Measurements from ENCODE around the gene ACBD6. TPM values are rescaled to one million over a fixed set of nuclear protein-coding genes. Genes with fewer than 3 reads are reported as not detected.
"Not testable (repeated sequence)": the region's sequence is repeated elsewhere in the genome, so short reads cannot be mapped to it uniquely, and the experiment has no call there.

Gene ACBD6
- total RNA-seq, 1 donor from 2014 or later: 80.5 TPM

GRCh38 chr1:180428782-180429695 is 73.3 kb downstream of the ACBD6 start:
- Mint-ChIP-seq H3K27ac (no peak overlapping the region), H3K4me1 (peaks cover 33% of the 10 kb centered on the region), H3K27me3 (ENCODE audit: low read depth) (no peaks in the 10 kb centered on the region), H3K4me3 (no peak overlapping the region), H3K36me3 (peaks cover 14% of the 10 kb centered on the region), H3K9me3 (peaks cover 19% of the 10 kb centered on the region)
- no peak for TF ChIP-seq CTCF (IDR thresholded peaks at IDR 0.05; ENCODE audit: unreplicated experiment)
- DNase-seq (ENCODE audit: low spot score in 2 of 2, unreplicated experiment in 2 of 2): no peak

GRCh38 chr1:180425952-180426351 is 76.4 kb downstream of the ACBD6 start:
- no peaks in the 10 kb centered on the region for H3K27me3 Mint-ChIP-seq (ENCODE audit: low read depth)
- peaks cover 11% of the 10 kb centered on the region for H3K9me3 Mint-ChIP-seq
- no peak overlapping the region for H3K4me3 Mint-ChIP-seq
- peaks cover 15% of the 10 kb centered on the region for H3K4me1 Mint-ChIP-seq
- TF ChIP-seq CTCF (IDR thresholded peaks at IDR 0.05; ENCODE audit: unreplicated experiment): no peak
- no peak for DNase-seq (ENCODE audit: low spot score in 2 of 2, unreplicated experiment in 2 of 2)
- no peak overlapping the region for H3K27ac Mint-ChIP-seq
- peaks cover 25% of the 10 kb centered on the region for H3K36me3 Mint-ChIP-seq

- Mint-ChIP-seq H3K36me3 (peaks cover 34% of the 10 kb centered on the region), H3K4me3 (no peak overlapping the region), H3K27ac (no peak overlapping the region), H3K4me1 (peaks cover 15% of the 10 kb centered on the region), H3K9me3 (peaks cover 19% of the 10 kb centered on the region), H3K27me3 (ENCODE audit: low read depth) (no peaks in the 10 kb centered on the region)
- no peak for DNase-seq (ENCODE audit: low spot score in 2 of 2, unreplicated experiment in 2 of 2)
- TF ChIP-seq CTCF (IDR thresholded peaks at IDR 0.05; ENCODE audit: unreplicated experiment): no peak
Measured at GRCh38 chr1:180424848-180425457, 77.4 kb downstream of the ACBD6 start.

GRCh38 chr1:180421614-180422013 is 80.8 kb downstream of the ACBD6 start:
- H3K36me3 Mint-ChIP-seq: peaks cover 33% of the 10 kb centered on the region
- no peak overlapping the region for H3K4me3 Mint-ChIP-seq
- H3K27me3 Mint-ChIP-seq (ENCODE audit: low read depth): no peaks in the 10 kb centered on the region
- no peak overlapping the region for H3K27ac Mint-ChIP-seq
- peaks cover 15% of the 10 kb centered on the region for H3K4me1 Mint-ChIP-seq
- peaks cover 21% of the 10 kb centered on the region for H3K9me3 Mint-ChIP-seq
- no peak for TF ChIP-seq CTCF (IDR thresholded peaks at IDR 0.05; ENCODE audit: unreplicated experiment)
- DNase-seq (ENCODE audit: low spot score in 2 of 2, unreplicated experiment in 2 of 2): no peak

GRCh38 chr1:180421145-180421544 is 81.2 kb downstream of the ACBD6 start:
- H3K4me3 Mint-ChIP-seq; H3K27ac Mint-ChIP-seq; H3K27me3 Mint-ChIP-seq (ENCODE audit: low read depth); DNase-seq (ENCODE audit: low spot score in 2 of 2, unreplicated experiment in 2 of 2): not testable (repeated sequence)
- Mint-ChIP-seq H3K36me3 (peaks cover 37% of the 10 kb centered on the region), H3K4me1 (peaks cover 11% of the 10 kb centered on the region), H3K9me3 (peaks cover 25% of the 10 kb centered on the region)

- no peaks in the 10 kb centered on the region for H3K4me1 Mint-ChIP-seq
- H3K27me3 Mint-ChIP-seq (ENCODE audit: low read depth): no peaks in the 10 kb centered on the region
- peaks cover 40% of the 10 kb centered on the region for H3K36me3 Mint-ChIP-seq
- no peak overlapping the region for H3K4me3 Mint-ChIP-seq
- no peak for DNase-seq (ENCODE audit: low spot score in 2 of 2, unreplicated experiment in 2 of 2)
- H3K27ac Mint-ChIP-seq: no peak overlapping the region
- peak; percentile 52 for TF ChIP-seq CTCF (IDR thresholded peaks at IDR 0.05; ENCODE audit: unreplicated experiment)
- H3K9me3 Mint-ChIP-seq: peaks cover 28% of the 10 kb centered on the region
Measured at GRCh38 chr1:180415985-180416633, 86.3 kb downstream of the ACBD6 start.
